HFFc6 (cell line): ENCODE measurements around the gene OR2A2. TPM values are rescaled to one million over a fixed set of nuclear protein-coding genes. Genes with fewer than 3 reads are reported as not detected.

ENCODE experiments used
- DNase-seq: peaks from one replicate; pipeline ENCODE4 v3.0.0-alpha.2; 2018
- H3K27ac Mint-ChIP-seq: 2 replicates; pipeline ENCODE4 v1.8.0; 2020; ENCODE audit warnings: mild to moderate bottlenecking, mixed read lengths
- H3K27me3 Mint-ChIP-seq: 2 replicates; pipeline ENCODE4 v1.8.0; 2021; ENCODE audit warnings: mild to moderate bottlenecking, moderate library complexity, mixed read lengths; ENCODE audit not compliant: insufficient read depth
- H3K36me3 Mint-ChIP-seq: 2 replicates; pipeline ENCODE4 v1.8.0; 2021; ENCODE audit warnings: low read depth, mixed read lengths
- H3K4me1 Mint-ChIP-seq: 2 replicates; pipeline ENCODE4 v1.8.0; 2020; ENCODE audit warnings: low read depth, mixed read lengths
- H3K4me3 Mint-ChIP-seq: 2 replicates; pipeline ENCODE4 v1.8.0; 2020; ENCODE audit warnings: mild to moderate bottlenecking, moderate library complexity, mixed read lengths
- H3K9me3 Mint-ChIP-seq: 2 replicates; pipeline ENCODE4 v1.8.0; 2020; ENCODE audit warnings: mild to moderate bottlenecking, mixed read lengths
- CTCF ChIP-seq: fragments of 200-600 bp; sonication (generic); IDR thresholded peaks from 2 replicates; pipeline ENCODE4 v1.5.0; 2021; ENCODE audit warnings: antibody characterized with exemption, mild to moderate bottlenecking
- total RNA-seq, 6 experiments: library from RNA; stranded (reverse); fragmentation: NEBNext Ultra II Directional; extraction: Animal tissue kit (Norgen Biotek cat#: 25700); gene quantifications; 2 replicates in 1 of 6; 3 replicates in 5 of 6; pipeline ENCODE4 v1.2.3, GENCODE V29; 2021

The OR2A2 gene
- total RNA-seq, 6 experiments from 2014 or later: not detected

GRCh38 chr7:144100607-144101006, 8.8 kb upstream of the OR2A2 start:
- no peaks in the 10 kb centered on the region for H3K4me1 Mint-ChIP-seq
- no peaks in the 10 kb centered on the region for H3K36me3 Mint-ChIP-seq
- H3K4me3 Mint-ChIP-seq: no peak overlapping the region
- H3K27me3 Mint-ChIP-seq: peaks cover 2% of the 10 kb centered on the region
- H3K27ac Mint-ChIP-seq: no peak overlapping the region
- no peak for DNase-seq
- no peaks in the 10 kb centered on the region; the same call in 1 of the 2 replicates for H3K9me3 Mint-ChIP-seq
- TF ChIP-seq CTCF: no peak

GRCh38 chr7:144102041-144102440, 7.3 kb upstream of the OR2A2 start:
- no peaks in the 10 kb centered on the region for H3K4me1 Mint-ChIP-seq
- no peak overlapping the region for H3K27ac Mint-ChIP-seq
- H3K9me3 Mint-ChIP-seq: no peaks in the 10 kb centered on the region; the same call in 1 of the 2 replicates
- H3K27me3 Mint-ChIP-seq: peaks cover 2% of the 10 kb centered on the region
- DNase-seq: no peak
- H3K36me3 Mint-ChIP-seq: no peaks in the 10 kb centered on the region
- no peak overlapping the region for H3K4me3 Mint-ChIP-seq
- TF ChIP-seq CTCF: no peak

GRCh38 chr7:144105211-144105610, 4.2 kb upstream of the OR2A2 start:
- H3K36me3 Mint-ChIP-seq: no peaks in the 10 kb centered on the region
- no peaks in the 10 kb centered on the region for H3K27me3 Mint-ChIP-seq
- TF ChIP-seq CTCF: no peak
- no peaks in the 10 kb centered on the region for H3K4me1 Mint-ChIP-seq
- H3K4me3 Mint-ChIP-seq: no peak overlapping the region
- no peaks in the 10 kb centered on the region; the same call in 1 of the 2 replicates for H3K9me3 Mint-ChIP-seq
- DNase-seq: no peak
- no peak overlapping the region for H3K27ac Mint-ChIP-seq

- Mint-ChIP-seq H3K36me3 (no peaks in the 10 kb centered on the region), H3K4me3 (no peak overlapping the region), H3K9me3 (no peaks in the 10 kb centered on the region; the same call in 1 of the 2 replicates), H3K27me3 (no peaks in the 10 kb centered on the region; the same call in 1 of the 2 replicates), H3K4me1 (no peaks in the 10 kb centered on the region), H3K27ac (no peak overlapping the region)
- no peak for TF ChIP-seq CTCF
- no peak for DNase-seq
Observed at GRCh38 chr7:144110272-144110671, 889 bp downstream of the OR2A2 start.

- no peak overlapping the region for H3K4me3 Mint-ChIP-seq
- H3K4me1 Mint-ChIP-seq: no peaks in the 10 kb centered on the region
- no peak for DNase-seq
- H3K27me3 Mint-ChIP-seq: no peaks in the 10 kb centered on the region; the same call in 1 of the 2 replicates
- no peak for TF ChIP-seq CTCF
- H3K9me3 Mint-ChIP-seq: no peaks in the 10 kb centered on the region; the same call in 1 of the 2 replicates
- no peak overlapping the region for H3K27ac Mint-ChIP-seq
- H3K36me3 Mint-ChIP-seq: no peaks in the 10 kb centered on the region
Observed at GRCh38 chr7:144113651-144114050, 4.3 kb downstream of the OR2A2 start.

- no peaks in the 10 kb centered on the region; the same call in 1 of the 2 replicates for H3K27me3 Mint-ChIP-seq
- H3K36me3 Mint-ChIP-seq: no peaks in the 10 kb centered on the region
- H3K9me3 Mint-ChIP-seq: no peaks in the 10 kb centered on the region
- H3K4me3 Mint-ChIP-seq: no peak overlapping the region
- no peak for DNase-seq
- no peak overlapping the region for H3K27ac Mint-ChIP-seq
- no peak for TF ChIP-seq CTCF
- no peaks in the 10 kb centered on the region for H3K4me1 Mint-ChIP-seq
Observed at GRCh38 chr7:144118341-144118740, 9.0 kb downstream of the OR2A2 start.
